K562 treated with DMSO at 1 percent for 4 hours (cell line): ENCODE measurements around the gene FUBP3. TPM values are rescaled to one million over a fixed set of nuclear protein-coding genes. Genes with fewer than 3 reads are reported as not detected.

ENCODE experiments used
- total RNA-seq: library from RNA; unstranded; fragments of 300-600 nt; gene quantifications from 2 replicates; pipeline ENCODE4 v1.2.3, GENCODE V29; 2022; ENCODE audit not compliant: insufficient read depth

FUBP3 gene
- total RNA-seq: 30.0 and 33.9 TPM in 2 replicates

GRCh38 chr9:130578865-130579737, at the start of gene FUBP3:
Gene FUBP3, plus strand, starts transcription at chr9:130579577. Its CDS starts 104 bp downstream, at chr9:130579681.

GRCh38 chr9:130664251-130665028, 85.1 kb downstream of the FUBP3 start, which contains the start of gene PRDM12:
Gene PRDM12, plus strand, starts transcription at chr9:130664594. Its CDS starts 60 bp downstream, at chr9:130664654.

Other genes starting within 250 kb of the FUBP3 start
- gene ASS1, start 134.6 kb upstream of the FUBP3 start, total RNA-seq: 91.1 and 132 TPM in 2 replicates
- gene PRDM12, start 85.0 kb downstream of the FUBP3 start, total RNA-seq: 0.33 TPM in 1 of 2 replicates, not detected in the other
- gene EXOSC2, start 114.2 kb downstream of the FUBP3 start, total RNA-seq: 16.4 and 16.6 TPM in 2 replicates